ENCODE results near the gene USP47.

The USP47 gene

GRCh38 chr11:11978098-11978637 lies 136.4 kb downstream of the USP47 start:
- TF ChIP-seq SCRT2 (tag by site-specific recombination; IDR thresholded peaks at IDR 0.05), result peak; percentile 43; the same call in 1 of the 2 replicates
- TF ChIP-seq MYNN (tag by site-specific recombination; IDR thresholded peaks at IDR 0.05; ENCODE audit: borderline replicate concordance), result no peak
- TF ChIP-seq ZNF513 (tag by site-specific recombination; IDR thresholded peaks at IDR 0.05), result peak; percentile 87
- Histone ChIP-seq H3K4me3 (ENCODE audit: low read depth, low read length) (no peak overlapping the region), H3K4me1 (ENCODE audit: control insufficient read depth, insufficient read depth, low read length) (no peaks in the 10 kb centered on the region), H3K27ac (ENCODE audit: extremely low read depth, low read depth, low read length) (no peak overlapping the region), H3K9me3 (ENCODE audit: control insufficient read depth, insufficient read depth, low read depth, low read length) (no peaks in the 10 kb centered on the region), H3K36me3 (ENCODE audit: control insufficient read depth in 2 of 2, insufficient read depth in 1 of 2, low read length in 2 of 2) (no peaks in the 10 kb centered on the region)
- POLR2A ChIA-PET, result no interaction called here
- CTCF ChIA-PET, result interaction anchor here (0.8 to 6.3 kb wide), 4 partner anchors 11 to 47 kb away, joined by 3 to 57 read pairs (median 4); no protein-coding TSS in a partner anchor

GRCh38 chr11:11978792-11979487 lies 137.2 kb downstream of the USP47 start:
- Histone ChIP-seq H3K36me3 (ENCODE audit: control insufficient read depth in 2 of 2, insufficient read depth in 1 of 2, low read length in 2 of 2) (no peaks in the 10 kb centered on the region), H3K4me3 (ENCODE audit: low read depth, low read length) (no peak overlapping the region), H3K27ac (ENCODE audit: extremely low read depth, low read depth, low read length) (no peak overlapping the region), H3K9me3 (ENCODE audit: control insufficient read depth, insufficient read depth, low read depth, low read length) (no peaks in the 10 kb centered on the region), H3K4me1 (ENCODE audit: control insufficient read depth, insufficient read depth, low read length) (no peaks in the 10 kb centered on the region)
- ChIA-PET POLR2A (interaction anchor here (0.6 kb wide), 1 partner anchor 16 kb away, joined by 3 read pairs; no protein-coding TSS in a partner anchor), CTCF (interaction anchor here (0.7 to 6.3 kb wide), 8 partner anchors 12 to 301 kb away, joined by 3 to 57 read pairs (median 3); no protein-coding TSS in a partner anchor)
- TF ChIP-seq ZNF18 (tag by site-specific recombination; IDR thresholded peaks at IDR 0.05) (0 out of 2 replicates have a peak, but pooled peaks have one; percentile 23), ZIC2 (tag by site-specific recombination; IDR thresholded peaks at IDR 0.05) (peak; percentile 30; the same call in 1 of the 2 replicates), ZNF830 (tag by site-specific recombination; IDR thresholded peaks at IDR 0.05; ENCODE audit: low read depth) (no peak)

- Histone ChIP-seq H3K4me3 (ENCODE audit: low read depth, low read length) (no peak overlapping the region), H3K36me3 (ENCODE audit: control insufficient read depth in 2 of 2, insufficient read depth in 1 of 2, low read length in 2 of 2) (no peaks in the 10 kb centered on the region), H3K4me1 (ENCODE audit: control insufficient read depth, insufficient read depth, low read length) (no peaks in the 10 kb centered on the region), H3K9me3 (ENCODE audit: control insufficient read depth, insufficient read depth, low read depth, low read length) (no peaks in the 10 kb centered on the region), H3K27ac (ENCODE audit: extremely low read depth, low read depth, low read length) (no peak overlapping the region)
- POLR2A ChIA-PET, result interaction anchor here (0.6 to 0.7 kb wide), 2 partner anchors 16 to 28 kb away, joined by 3 to 4 read pairs; no protein-coding TSS in a partner anchor
- CTCF ChIA-PET, result interaction anchor here (0.7 to 6.3 kb wide), 5 partner anchors 12 to 301 kb away, joined by 3 to 57 read pairs (median 3); no protein-coding TSS in a partner anchor
- TF ChIP-seq HOXC10 (CRISPR knock-in tag; IDR thresholded peaks at IDR 0.05) (no peak), ZBTB8A (tag by site-specific recombination; IDR thresholded peaks at IDR 0.05) (no peak), ZBTB44 (tag by site-specific recombination; IDR thresholded peaks at IDR 0.05) (no peak), ZNF707 (tag by site-specific recombination; IDR thresholded peaks at IDR 0.05) (no peak), ZBTB49 (tag by site-specific recombination; IDR thresholded peaks at IDR 0.05; ENCODE audit: low read depth) (no peak), BCL6B (tag by site-specific recombination; IDR thresholded peaks at IDR 0.05) (no peak), FEZF1 (tag by site-specific recombination; IDR thresholded peaks at IDR 0.05) (no peak), ZNF777 (tag by site-specific recombination; IDR thresholded peaks at IDR 0.05; ENCODE audit: borderline replicate concordance) (no peak), ZNF488 (tag by site-specific recombination; IDR thresholded peaks at IDR 0.05) (no peak), ZNF248 (tag by site-specific recombination; IDR thresholded peaks at IDR 0.05) (no peak), ZNF670 (tag by site-specific recombination; IDR thresholded peaks at IDR 0.05; ENCODE audit: low read depth) (no peak), ZNF274 (IDR thresholded peaks at IDR 0.05; ENCODE audit: low read length) (no peak), ZNF274 (tag by site-specific recombination; IDR thresholded peaks at IDR 0.05; ENCODE audit: borderline replicate concordance) (no peak)
Measured at GRCh38 chr11:11979488-11980117, 137.8 kb downstream of the USP47 start.

Data from HEK293 (cell line).